NB4 (cell line): Measurements from ENCODE around the gene REEP1.

Experiments used
- DNase-seq: peaks from one replicate; pipeline ENCODE4 v3.0.0; 2010; ENCODE audit warnings: low read depth
- H3K4me3 ChIP-seq: one replicate; pipeline ENCODE4 v1.5.1; 2011; ENCODE audit warnings: mild to moderate bottlenecking, low read depth, low read length, moderate library complexity
- CTCF ChIP-seq: IDR thresholded peaks from one replicate; pipeline ENCODE4 v1.5.1; 2012; ENCODE audit warnings: low read depth, low read length
- MAX ChIP-seq: IDR thresholded peaks from 2 replicates; pipeline ENCODE4 v1.6.1; 2011; ENCODE audit warnings: low read depth, low read length
- MYC ChIP-seq: IDR thresholded peaks from 2 replicates; pipeline ENCODE4 v1.6.1; 2011; ENCODE audit warnings: low read depth, low read length
- POLR2A ChIP-seq: IDR thresholded peaks from 2 replicates; pipeline ENCODE4 v1.6.1; 2011; ENCODE audit warnings: mild to moderate bottlenecking; ENCODE audit not compliant: insufficient read length; ENCODE audit errors: extremely low read depth

The REEP1 gene

GRCh38 chr2:86275384-86275799 lies 62.0 kb downstream of the REEP1 start:
- H3K4me3 ChIP-seq = no peak overlapping the region
- DNase-seq = no peak
- TF ChIP-seq MYC = no peak
- TF ChIP-seq CTCF = no peak
- no peak for TF ChIP-seq MAX
- TF ChIP-seq POLR2A = no peak

GRCh38 chr2:86274918-86275275 lies 62.5 kb downstream of the REEP1 start:
- H3K4me3 ChIP-seq = no peak overlapping the region
- DNase-seq = no peak
- TF ChIP-seq MAX (no peak), POLR2A (no peak), CTCF (no peak), MYC (no peak)

- H3K4me3 ChIP-seq = no peak overlapping the region
- TF ChIP-seq MYC = no peak
- no peak for TF ChIP-seq MAX
- no peak for TF ChIP-seq CTCF
- TF ChIP-seq POLR2A = no peak
- DNase-seq = peak; percentile 27
Observed at GRCh38 chr2:86274265-86274917, 63.0 kb downstream of the REEP1 start.

- TF ChIP-seq CTCF = no peak
- TF ChIP-seq MAX = no peak
- TF ChIP-seq MYC = no peak
- TF ChIP-seq POLR2A = no peak
- H3K4me3 ChIP-seq = no peak overlapping the region
- no peak for DNase-seq
Observed at GRCh38 chr2:86272111-86272510, 65.3 kb downstream of the REEP1 start.

- no peak for TF ChIP-seq POLR2A
- TF ChIP-seq MAX = no peak
- no peak for TF ChIP-seq CTCF
- TF ChIP-seq MYC = no peak
- no peak for DNase-seq
- no peak overlapping the region for H3K4me3 ChIP-seq
Observed at GRCh38 chr2:86271248-86271647, 66.2 kb downstream of the REEP1 start.

GRCh38 chr2:86263956-86264355 lies 73.5 kb downstream of the REEP1 start:
- no peak for DNase-seq
- no peak overlapping the region for H3K4me3 ChIP-seq
- TF ChIP-seq CTCF (no peak), MAX (no peak), MYC (no peak), POLR2A (no peak)
